Testis (tissue), 2 donors: ENCODE measurements around the gene ADNP.
"Not testable (repeated sequence)": the region's sequence is repeated elsewhere in the genome, so short reads cannot be mapped to it uniquely, and the experiment has no call there.

Experiments used
- POLR2A ChIP-seq: fragments of 450-650 bp; IDR thresholded peaks from one replicate; pipeline ENCODE4 v1.6.1; 2017; ENCODE audit warnings: antibody characterized with exemption, mild to moderate bottlenecking, moderate library complexity
- TF ChIP-seq, protein P1 (sequence below), 3 experiments: fragments of 450-650 bp in 2 of 3; fragments of 200-600 bp in 1 of 3; sonication (generic) in 1 of 3; IDR thresholded peaks; one replicate each; pipeline ENCODE4 v1.5.1; 2016 to 2019; ENCODE audit warnings: antibody characterized with exemption in 3 of 3, mild to moderate bottlenecking in 2 of 3, moderate library complexity in 1 of 3

DNA sequence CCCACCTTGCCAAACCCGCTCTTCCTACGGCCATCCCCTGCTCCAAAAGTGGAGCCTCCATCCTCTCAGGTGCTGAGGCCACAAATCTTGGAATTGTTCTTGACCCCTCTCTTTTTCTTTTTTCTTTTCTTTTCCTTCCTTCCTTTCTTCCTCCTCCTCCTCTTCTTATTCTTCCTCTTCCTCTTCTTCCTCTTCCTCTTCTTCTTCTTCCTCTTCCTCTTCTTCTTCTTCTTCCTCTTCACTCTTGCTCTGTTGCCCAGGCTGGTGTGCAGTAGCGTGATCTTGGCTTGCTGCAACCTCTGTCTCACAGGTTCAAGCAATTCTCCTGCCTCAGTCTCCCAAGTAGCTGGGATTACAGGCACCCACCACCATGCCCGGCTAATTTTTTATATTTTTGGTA is 47.3 kb upstream of the ADNP start:
- TF ChIP-seq, protein P1, sequence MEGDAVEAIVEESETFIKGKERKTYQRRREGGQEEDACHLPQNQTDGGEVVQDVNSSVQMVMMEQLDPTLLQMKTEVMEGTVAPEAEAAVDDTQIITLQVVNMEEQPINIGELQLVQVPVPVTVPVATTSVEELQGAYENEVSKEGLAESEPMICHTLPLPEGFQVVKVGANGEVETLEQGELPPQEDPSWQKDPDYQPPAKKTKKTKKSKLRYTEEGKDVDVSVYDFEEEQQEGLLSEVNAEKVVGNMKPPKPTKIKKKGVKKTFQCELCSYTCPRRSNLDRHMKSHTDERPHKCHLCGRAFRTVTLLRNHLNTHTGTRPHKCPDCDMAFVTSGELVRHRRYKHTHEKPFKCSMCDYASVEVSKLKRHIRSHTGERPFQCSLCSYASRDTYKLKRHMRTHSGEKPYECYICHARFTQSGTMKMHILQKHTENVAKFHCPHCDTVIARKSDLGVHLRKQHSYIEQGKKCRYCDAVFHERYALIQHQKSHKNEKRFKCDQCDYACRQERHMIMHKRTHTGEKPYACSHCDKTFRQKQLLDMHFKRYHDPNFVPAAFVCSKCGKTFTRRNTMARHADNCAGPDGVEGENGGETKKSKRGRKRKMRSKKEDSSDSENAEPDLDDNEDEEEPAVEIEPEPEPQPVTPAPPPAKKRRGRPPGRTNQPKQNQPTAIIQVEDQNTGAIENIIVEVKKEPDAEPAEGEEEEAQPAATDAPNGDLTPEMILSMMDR (IDR thresholded peaks at IDR 0.05): not testable (repeated sequence)
- TF ChIP-seq POLR2A: not testable (repeated sequence)
